GM11168 (cell line): Measurements from ENCODE around the gene TTC7B.

ENCODE experiments used
- in situ Hi-C: fragments of 300-500 bp; cut with MboI; formaldehyde crosslinking; loops from one replicate; pipeline ENCODE4 v1.12.0; 2022; ENCODE audit warnings: low sequenced_read_pairs; ENCODE audit not compliant: unreplicated experiment

TTC7B gene

GRCh38 chr14:90508536-90509254 lies 307.5 kb downstream of the TTC7B start:
- in situ Hi-C loops, result no loop called here

- in situ Hi-C loops, result no loop called here
Measured at GRCh38 chr14:90508036-90508435, 308.2 kb downstream of the TTC7B start.

- in situ Hi-C loops, result no loop called here
Measured at GRCh38 chr14:90507428-90507827, 308.8 kb downstream of the TTC7B start.

GRCh38 chr14:90506748-90507147 lies 309.5 kb downstream of the TTC7B start:
- in situ Hi-C loops, result no loop called here

GRCh38 chr14:90505531-90505930 lies 310.7 kb downstream of the TTC7B start:
- in situ Hi-C loops, result no loop called here

- in situ Hi-C loops, result no loop called here
Measured at GRCh38 chr14:90504643-90505042, 311.6 kb downstream of the TTC7B start.

- in situ Hi-C loops, result no loop called here
Measured at GRCh38 chr14:90503582-90503981, 312.6 kb downstream of the TTC7B start.

GRCh38 chr14:90502760-90503159 lies 313.5 kb downstream of the TTC7B start:
- in situ Hi-C loops, result no loop called here

- in situ Hi-C loops, result no loop called here
Measured at GRCh38 chr14:90500665-90501370, 315.4 kb downstream of the TTC7B start.

GRCh38 chr14:90499908-90500664 lies 316.1 kb downstream of the TTC7B start:
- in situ Hi-C loops, result no loop called here

GRCh38 chr14:90499121-90499520 lies 317.1 kb downstream of the TTC7B start:
- in situ Hi-C loops, result no loop called here

- in situ Hi-C loops, result no loop called here
Measured at GRCh38 chr14:90498198-90498597, 318.0 kb downstream of the TTC7B start.

- in situ Hi-C loops, result no loop called here
Measured at GRCh38 chr14:90496379-90496778, 319.9 kb downstream of the TTC7B start.

GRCh38 chr14:90495357-90496276 lies 320.6 kb downstream of the TTC7B start:
- in situ Hi-C loops, result no loop called here

GRCh38 chr14:90491911-90492531 lies 324.2 kb downstream of the TTC7B start:
- in situ Hi-C loops, result no loop called here

GRCh38 chr14:90491221-90491885 lies 324.9 kb downstream of the TTC7B start:
- in situ Hi-C loops, result no loop called here

GRCh38 chr14:90490720-90491050 lies 325.5 kb downstream of the TTC7B start:
- in situ Hi-C loops, result no loop called here

GRCh38 chr14:90489916-90490719 lies 326.1 kb downstream of the TTC7B start:
- in situ Hi-C loops, result no loop called here
